ENCODE measurements around the gene ITGA6. TPM values are rescaled to one million over a fixed set of nuclear protein-coding genes. Genes with fewer than 3 reads are reported as not detected.

ITGA6 gene
- total RNA-seq, 1 experiment from 2014 or later, result 27.8 TPM

- Histone ChIP-seq H3K4me3 (ENCODE audit: low read depth, low read length) (no peak overlapping the region), H3K27me3 (replicated peaks; ENCODE audit: control insufficient read depth, insufficient read depth, low read length) (no peaks in the 10 kb centered on the region), H3K36me3 (ENCODE audit: control insufficient read depth, insufficient read depth, low read length) (peaks cover under 1% of the 10 kb centered on the region; the same call in 1 of the 2 replicates), H3K4me1 (no peaks in the 10 kb centered on the region), H3K9me3 (no peaks in the 10 kb centered on the region)
- H3K36me3 Mint-ChIP-seq (ENCODE audit: insufficient read depth, unreplicated experiment), result peaks cover 14% of the 10 kb centered on the region
- no peak for TF ChIP-seq CTCF (IDR thresholded peaks at IDR 0.05; ENCODE audit: insufficient read depth in 1 of 2, low read depth in 1 of 2, low read length in 1 of 2, severe bottlenecking in 1 of 2, unreplicated experiment in 1 of 2)
- ChIA-PET CTCF (no interaction called here), POLR2A (interaction anchor here (0.6 kb wide), 1 partner anchor 16 kb away, joined by 4 read pairs; no protein-coding TSS in a partner anchor)
- DNase-seq, result no peak
- H3K27ac Mint-ChIP-seq (ENCODE audit: unreplicated experiment), result no peak overlapping the region
- no TSS peak for BruUV-seq (replicated peaks)
- peaks cover 6% of the 10 kb centered on the region for H3K4me1 Mint-ChIP-seq (ENCODE audit: low read depth, unreplicated experiment)
- intact Hi-C loops (cut with micrococcal nuclease; ENCODE audit: unreplicated experiment), result no loop called here
- H3K4me3 Mint-ChIP-seq (ENCODE audit: unreplicated experiment), result no peak overlapping the region
- no peaks in the 10 kb centered on the region for H3K27me3 Mint-ChIP-seq (ENCODE audit: insufficient read depth, unreplicated experiment)
- H3K9me3 Mint-ChIP-seq (ENCODE audit: unreplicated experiment), result no peaks in the 10 kb centered on the region
Observed at GRCh38 chr2:172480301-172481218, 53.2 kb downstream of the ITGA6 start.

- no peak overlapping the region for H3K27ac Mint-ChIP-seq (ENCODE audit: unreplicated experiment)
- Histone ChIP-seq H3K27me3 (replicated peaks; ENCODE audit: control insufficient read depth, insufficient read depth, low read length) (no peaks in the 10 kb centered on the region), H3K4me3 (ENCODE audit: low read depth, low read length) (no peak overlapping the region), H3K9me3 (no peaks in the 10 kb centered on the region), H3K36me3 (ENCODE audit: control insufficient read depth, insufficient read depth, low read length) (peaks cover 1% of the 10 kb centered on the region; the same call in 1 of the 2 replicates), H3K4me1 (no peaks in the 10 kb centered on the region)
- no peaks in the 10 kb centered on the region for H3K9me3 Mint-ChIP-seq (ENCODE audit: unreplicated experiment)
- intact Hi-C loops (cut with micrococcal nuclease; ENCODE audit: unreplicated experiment), result no loop called here
- H3K4me3 Mint-ChIP-seq (ENCODE audit: unreplicated experiment), result no peak overlapping the region
- POLR2A ChIA-PET, result no interaction called here
- H3K36me3 Mint-ChIP-seq (ENCODE audit: insufficient read depth, unreplicated experiment), result peaks cover 14% of the 10 kb centered on the region
- TF ChIP-seq CTCF (IDR thresholded peaks at IDR 0.05; ENCODE audit: insufficient read depth in 1 of 2, low read depth in 1 of 2, low read length in 1 of 2, severe bottlenecking in 1 of 2, unreplicated experiment in 1 of 2), result no peak
- no TSS peak for BruUV-seq (replicated peaks)
- peaks cover 6% of the 10 kb centered on the region for H3K4me1 Mint-ChIP-seq (ENCODE audit: low read depth, unreplicated experiment)
- CTCF ChIA-PET, result no interaction called here
- no peak for DNase-seq
- no peaks in the 10 kb centered on the region for H3K27me3 Mint-ChIP-seq (ENCODE audit: insufficient read depth, unreplicated experiment)
Observed at GRCh38 chr2:172481507-172482262, 54.3 kb downstream of the ITGA6 start.

- ChIA-PET POLR2A (interaction anchor here (1.0 kb wide), 1 partner anchor 71 kb away, joined by 5 read pairs; no protein-coding TSS in a partner anchor), CTCF (interaction anchor here (0.6 to 1.2 kb wide), 5 partner anchors 20 to 312 kb away, joined by 3 to 5 read pairs (median 3); no protein-coding TSS in a partner anchor)
- Histone ChIP-seq H3K4me3 (ENCODE audit: low read depth, low read length) (no peak overlapping the region), H3K27me3 (replicated peaks; ENCODE audit: control insufficient read depth, insufficient read depth, low read length) (no peaks in the 10 kb centered on the region), H3K9me3 (no peaks in the 10 kb centered on the region), H3K36me3 (ENCODE audit: control insufficient read depth, insufficient read depth, low read length) (peaks cover 3% of the 10 kb centered on the region), H3K4me1 (no peaks in the 10 kb centered on the region)
- Mint-ChIP-seq H3K4me3 (ENCODE audit: unreplicated experiment) (no peak overlapping the region), H3K27me3 (ENCODE audit: insufficient read depth, unreplicated experiment) (no peaks in the 10 kb centered on the region), H3K36me3 (ENCODE audit: insufficient read depth, unreplicated experiment) (peaks cover 27% of the 10 kb centered on the region), H3K9me3 (ENCODE audit: unreplicated experiment) (no peaks in the 10 kb centered on the region), H3K4me1 (ENCODE audit: low read depth, unreplicated experiment) (peaks cover 6% of the 10 kb centered on the region), H3K27ac (ENCODE audit: unreplicated experiment) (no peak overlapping the region)
- intact Hi-C loops (cut with micrococcal nuclease; ENCODE audit: unreplicated experiment), result loop anchor here (1.0 kb wide), 1 partner anchor 17 kb away; no protein-coding TSS in a partner anchor
- DNase-seq, result peak in 1 of 2 experiments; percentile 29
- no TSS peak for BruUV-seq (replicated peaks)
- peak; percentile 28 to 31 for TF ChIP-seq CTCF (IDR thresholded peaks at IDR 0.05; ENCODE audit: insufficient read depth in 1 of 2, low read depth in 1 of 2, low read length in 1 of 2, severe bottlenecking in 1 of 2, unreplicated experiment in 1 of 2)
Observed at GRCh38 chr2:172484253-172484652, 56.9 kb downstream of the ITGA6 start.
